ENCODE data around the gene ERC2. TPM values are rescaled to one million over a fixed set of nuclear protein-coding genes. Genes with fewer than 3 reads are reported as not detected.

Gene ERC2
- total RNA-seq, 1 donor from 2014 or later = 0.65 TPM

GRCh38 chr3:55634345-55634744, 833.9 kb downstream of the ERC2 start:
- DNase-seq (ENCODE audit: low spot score) = no peak
- peaks cover 2% of the 10 kb centered on the region for H3K4me1 Mint-ChIP-seq (ENCODE audit: low read depth)
- no peak overlapping the region for H3K4me3 Mint-ChIP-seq (ENCODE audit: unreplicated experiment)
- no peaks in the 10 kb centered on the region for H3K27me3 Mint-ChIP-seq (ENCODE audit: low read depth)
- no peak for TF ChIP-seq CTCF (IDR thresholded peaks at IDR 0.05)
- H3K27ac Mint-ChIP-seq (ENCODE audit: unreplicated experiment) = no peak overlapping the region
- H3K36me3 Mint-ChIP-seq (ENCODE audit: low read depth) = no peaks in the 10 kb centered on the region
- H3K9me3 Mint-ChIP-seq (ENCODE audit: low read depth) = no peaks in the 10 kb centered on the region

GRCh38 chr3:55633333-55633732, 834.9 kb downstream of the ERC2 start:
- H3K4me3 Mint-ChIP-seq (ENCODE audit: unreplicated experiment) = no peak overlapping the region
- no peak overlapping the region for H3K27ac Mint-ChIP-seq (ENCODE audit: unreplicated experiment)
- H3K27me3 Mint-ChIP-seq (ENCODE audit: low read depth) = no peaks in the 10 kb centered on the region
- peaks cover 2% of the 10 kb centered on the region for H3K4me1 Mint-ChIP-seq (ENCODE audit: low read depth)
- H3K9me3 Mint-ChIP-seq (ENCODE audit: low read depth) = no peaks in the 10 kb centered on the region
- H3K36me3 Mint-ChIP-seq (ENCODE audit: low read depth) = no peaks in the 10 kb centered on the region
- TF ChIP-seq CTCF (IDR thresholded peaks at IDR 0.05) = no peak
- no peak for DNase-seq (ENCODE audit: low spot score)

GRCh38 chr3:55631766-55632331, 836.4 kb downstream of the ERC2 start:
- Mint-ChIP-seq H3K36me3 (ENCODE audit: low read depth) (no peaks in the 10 kb centered on the region), H3K9me3 (ENCODE audit: low read depth) (no peaks in the 10 kb centered on the region), H3K27ac (ENCODE audit: unreplicated experiment) (no peak overlapping the region), H3K27me3 (ENCODE audit: low read depth) (no peaks in the 10 kb centered on the region), H3K4me1 (ENCODE audit: low read depth) (peaks cover 2% of the 10 kb centered on the region), H3K4me3 (ENCODE audit: unreplicated experiment) (no peak overlapping the region)
- DNase-seq (ENCODE audit: low spot score) = no peak
- TF ChIP-seq CTCF (IDR thresholded peaks at IDR 0.05) = no peak

GRCh38 chr3:55630921-55631299, 837.4 kb downstream of the ERC2 start:
- Mint-ChIP-seq H3K9me3 (ENCODE audit: low read depth) (no peaks in the 10 kb centered on the region), H3K4me1 (ENCODE audit: low read depth) (peaks cover 5% of the 10 kb centered on the region), H3K27ac (ENCODE audit: unreplicated experiment) (no peak overlapping the region), H3K27me3 (ENCODE audit: low read depth) (no peaks in the 10 kb centered on the region), H3K36me3 (ENCODE audit: low read depth) (no peaks in the 10 kb centered on the region), H3K4me3 (ENCODE audit: unreplicated experiment) (no peak overlapping the region)
- no peak for TF ChIP-seq CTCF (IDR thresholded peaks at IDR 0.05)
- DNase-seq (ENCODE audit: low spot score) = no peak

- Mint-ChIP-seq H3K9me3 (ENCODE audit: low read depth) (no peaks in the 10 kb centered on the region), H3K4me1 (ENCODE audit: low read depth) (peaks cover 7% of the 10 kb centered on the region), H3K27me3 (ENCODE audit: low read depth) (no peaks in the 10 kb centered on the region), H3K36me3 (ENCODE audit: low read depth) (no peaks in the 10 kb centered on the region), H3K27ac (ENCODE audit: unreplicated experiment) (no peak overlapping the region), H3K4me3 (ENCODE audit: unreplicated experiment) (no peak overlapping the region)
- DNase-seq (ENCODE audit: low spot score) = no peak
- TF ChIP-seq CTCF (IDR thresholded peaks at IDR 0.05) = no peak
These were observed 837.9 kb downstream of the ERC2 start for GRCh38 chr3:55630280-55630920.

Data from chondrocyte (in vitro differentiated cells).